CD4-positive, alpha-beta T cell treated with Interleukin-15 for 1 hour (primary cell): Measurements from ENCODE around the gene LIMS2.

Source experiments
- DNase-seq: peaks from one replicate; pipeline ENCODE4 v3.0.0-alpha.2; 2020

LIMS2 gene

DNA sequence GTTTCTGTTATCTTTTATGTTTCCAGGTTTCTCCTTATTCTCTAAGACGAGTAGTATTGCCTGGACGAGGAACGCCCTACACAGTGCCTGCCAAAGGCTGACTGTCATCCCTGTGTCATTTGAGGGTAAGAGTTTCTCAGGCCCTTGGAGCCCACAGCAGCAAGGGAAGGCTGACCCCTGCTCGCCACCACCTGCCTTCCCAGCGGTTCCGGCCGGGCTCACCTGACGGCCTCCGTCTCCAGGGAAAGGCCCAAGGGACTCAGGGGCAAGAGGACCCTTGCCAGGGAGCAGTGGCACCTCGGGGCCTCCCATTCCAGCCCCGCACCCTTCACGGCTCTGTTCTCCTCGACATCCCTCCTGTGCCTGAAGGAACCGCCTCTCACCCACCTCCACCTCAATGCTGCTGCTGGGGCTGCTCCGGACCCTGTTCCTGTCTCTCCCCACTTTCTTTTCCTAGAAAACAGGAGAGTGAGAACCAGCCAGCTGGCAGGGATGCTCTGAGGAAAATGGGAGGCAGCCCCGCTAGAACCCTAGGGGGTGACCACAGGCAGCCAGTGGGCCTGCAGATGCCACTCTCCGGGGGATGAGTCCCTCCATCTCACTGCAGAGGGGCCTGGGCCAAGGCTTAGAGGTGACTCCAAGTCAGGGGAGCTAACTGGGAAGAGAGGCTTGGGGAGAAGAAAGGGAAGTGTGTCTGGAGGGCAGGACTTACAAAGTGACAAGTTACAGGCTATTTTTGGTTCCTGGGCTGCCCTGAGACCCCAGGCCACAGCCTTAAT lies 1.9 kb downstream of the LIMS2 start:
- no peak for DNase-seq

DNA sequence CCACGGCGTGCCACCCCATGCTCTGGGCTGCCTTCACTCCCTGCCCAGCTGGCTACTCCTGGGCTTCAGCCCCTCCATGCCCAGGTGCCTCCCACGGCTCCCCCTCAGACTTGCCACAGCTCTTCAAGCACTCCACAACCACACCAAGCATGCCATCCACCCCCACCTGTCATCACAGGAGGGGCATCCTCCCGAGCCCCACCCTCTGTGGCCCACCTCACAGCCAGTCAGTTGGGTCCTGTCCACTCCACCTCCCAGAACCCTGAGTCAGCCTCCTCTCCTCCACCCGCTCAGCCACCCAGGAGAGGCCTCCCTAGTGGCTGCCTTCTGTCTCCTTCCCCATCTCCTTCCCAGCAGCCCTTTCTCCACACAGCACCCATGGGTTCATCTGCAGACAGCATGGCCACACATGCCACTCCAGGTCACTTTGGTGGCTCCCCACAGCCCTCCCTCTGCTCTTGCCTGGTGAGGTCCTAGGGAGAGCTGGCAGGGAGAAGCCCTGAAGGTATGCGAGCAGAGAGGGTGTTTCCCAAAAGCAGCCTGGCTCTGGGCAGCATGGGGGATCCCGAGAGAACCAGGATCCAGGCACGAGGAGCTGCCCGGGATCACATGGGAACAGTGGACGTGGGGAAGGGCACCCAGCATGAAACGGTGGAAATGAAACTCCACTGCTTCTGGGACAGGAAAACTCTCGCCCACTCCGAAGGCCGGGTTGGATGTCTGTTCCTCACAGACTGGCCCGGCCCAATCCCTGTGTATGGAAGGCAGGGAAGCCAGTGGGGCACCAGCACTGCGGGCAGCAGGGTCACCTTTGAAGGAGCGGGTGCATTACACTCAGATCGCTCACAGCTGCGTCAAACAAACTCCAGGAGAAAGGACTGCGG lies 2.7 kb downstream of the LIMS2 start:
- DNase-seq, result no peak

- no peak for DNase-seq
Observed at GRCh38 chr2:127671557-127672302, 3.6 kb downstream of the LIMS2 start.

- DNase-seq, result no peak
Observed at GRCh38 chr2:127670957-127671290, 4.4 kb downstream of the LIMS2 start.

- DNase-seq, result no peak
Observed at GRCh38 chr2:127670055-127670956, 5.0 kb downstream of the LIMS2 start.

DNA sequence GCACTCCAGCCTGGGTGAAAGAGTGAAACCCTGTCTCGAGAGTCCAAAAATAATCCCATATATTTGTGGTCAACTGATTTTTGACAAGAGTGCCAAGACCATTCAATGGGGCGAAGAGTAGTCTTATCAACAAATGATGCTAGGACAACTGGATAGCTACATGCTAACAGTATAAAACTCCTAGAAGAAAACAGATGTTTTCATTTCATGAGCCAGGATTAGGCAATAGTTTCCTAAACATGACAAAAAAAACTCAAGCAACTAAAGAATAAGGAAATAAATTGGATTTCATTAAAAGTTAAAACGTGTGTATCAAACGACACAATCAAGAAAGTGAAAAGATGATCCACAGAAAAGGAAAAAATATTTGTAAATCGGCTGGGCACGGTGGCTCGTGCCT lies 6.3 kb downstream of the LIMS2 start:
- DNase-seq, result no peak

DNA sequence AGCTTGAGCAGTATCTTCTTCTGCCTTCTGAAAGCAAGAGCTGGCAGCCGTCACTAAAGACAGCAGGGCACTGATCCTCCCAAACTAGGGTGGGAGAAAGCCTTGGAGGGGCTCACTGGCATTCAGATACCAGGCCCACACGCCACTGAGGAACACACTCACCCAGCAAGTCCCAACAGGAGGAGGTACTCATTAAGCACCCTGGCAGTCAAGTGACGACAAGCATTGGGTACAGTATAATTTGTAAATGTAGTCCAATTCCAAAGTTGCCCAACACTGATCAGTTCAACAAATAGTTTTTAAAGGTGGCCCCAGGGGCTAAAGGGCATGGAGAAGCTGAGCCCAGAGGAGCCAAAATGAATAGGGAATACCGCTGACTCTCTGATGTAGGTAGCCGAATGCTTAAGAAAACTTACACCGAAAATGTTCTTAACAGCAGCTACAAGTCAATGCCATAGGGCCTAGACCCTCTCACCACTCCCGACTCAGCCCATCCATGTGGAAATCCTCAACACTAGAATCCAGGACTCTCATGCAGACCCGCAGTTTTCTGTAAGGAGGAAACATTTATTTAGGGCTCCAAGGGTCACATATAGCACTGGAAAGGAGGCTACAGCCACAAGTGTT lies 9.9 kb downstream of the LIMS2 start:
- DNase-seq, result no peak

DNA sequence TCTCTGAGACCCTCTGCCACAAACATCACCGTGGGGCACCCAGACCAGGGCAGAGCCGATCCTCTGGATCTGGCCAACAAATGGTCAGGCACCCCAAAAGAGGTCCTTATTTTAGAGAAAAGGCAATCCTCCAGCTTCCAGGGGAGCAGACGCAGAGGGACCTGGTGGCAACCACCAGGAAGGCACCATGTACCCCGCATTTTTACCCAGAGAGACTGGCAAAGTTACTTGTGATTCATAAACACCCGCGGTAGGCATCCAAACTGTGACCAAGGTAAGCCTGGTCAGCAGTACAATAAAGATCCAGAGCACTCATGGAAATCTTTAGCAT lies 10.5 kb downstream of the LIMS2 start:
- no peak for DNase-seq

DNA sequence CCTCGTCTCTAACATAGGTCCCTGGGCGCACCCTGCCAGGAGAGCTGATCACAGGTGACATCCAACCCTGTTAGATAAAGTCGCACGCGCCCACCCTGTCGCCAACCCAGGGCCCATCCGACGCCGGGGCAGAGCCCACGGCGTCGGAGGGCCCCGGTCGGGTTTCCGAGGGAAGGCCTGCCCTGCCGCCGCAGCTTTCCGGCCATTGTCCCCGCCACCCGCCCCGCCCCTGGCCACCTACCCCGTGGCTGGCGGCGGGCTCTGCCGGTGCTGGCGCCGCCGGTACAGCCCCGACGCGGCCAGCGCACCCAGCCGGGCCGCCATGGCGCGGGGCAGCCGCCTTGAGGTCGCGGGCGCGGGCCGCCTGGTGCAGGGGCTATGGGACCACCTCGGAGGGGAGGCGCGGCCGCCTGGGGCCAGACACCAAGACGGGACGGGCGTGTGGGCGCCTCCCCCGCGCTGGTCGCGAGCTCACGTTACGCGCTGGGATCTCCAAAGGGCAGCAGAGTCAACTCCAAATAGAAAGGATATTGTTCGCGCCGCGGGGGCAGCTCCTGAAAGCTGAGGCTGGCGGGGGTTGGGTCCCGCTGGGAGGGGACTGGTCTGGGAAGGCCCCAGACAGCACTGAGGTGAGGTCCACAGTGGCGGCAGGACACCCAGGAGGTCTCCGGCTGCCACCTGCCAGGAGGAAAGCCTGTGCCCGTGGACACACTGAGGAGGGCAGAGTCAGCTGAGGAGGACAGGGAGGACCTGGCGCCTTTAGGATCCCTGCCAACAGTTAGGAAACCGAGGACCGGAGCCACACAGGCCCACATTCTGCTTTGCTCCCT lies 11.1 kb downstream of the LIMS2 start:
- peak; percentile 4 for DNase-seq

- DNase-seq, result peak; percentile 0
Observed at GRCh38 chr2:127663566-127664064, 11.7 kb downstream of the LIMS2 start.

DNA sequence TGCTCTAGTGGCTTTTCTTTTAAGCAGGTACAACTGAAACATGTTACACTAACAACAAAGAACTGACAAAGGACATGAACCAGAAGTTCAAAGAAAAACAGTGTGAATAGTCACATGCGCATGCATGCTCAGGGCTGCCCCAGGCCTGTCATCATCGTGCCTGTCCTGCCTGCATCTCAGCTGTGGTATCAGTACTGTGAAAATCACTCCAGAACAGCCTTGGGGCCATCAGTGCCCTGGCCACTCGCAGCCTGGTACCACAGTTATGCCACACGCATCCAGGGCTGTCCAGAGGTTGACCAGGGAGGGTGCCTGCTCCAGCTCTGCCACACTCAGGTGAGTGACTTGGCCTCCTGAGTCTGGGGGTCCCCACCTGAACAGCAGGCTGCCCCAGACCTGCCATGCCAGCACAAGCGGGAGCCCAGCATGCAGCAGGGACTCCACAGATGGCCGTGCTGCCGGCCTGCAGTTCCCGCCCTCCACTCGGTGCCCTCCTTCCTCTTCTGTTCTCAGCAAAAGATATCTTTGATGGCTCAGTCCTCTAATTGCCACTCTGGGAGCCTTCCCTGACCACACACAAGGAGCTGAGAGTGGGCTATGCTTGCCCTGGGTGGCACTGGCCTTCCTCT lies 12.3 kb downstream of the LIMS2 start:
- peak; percentile 14 for DNase-seq

DNA sequence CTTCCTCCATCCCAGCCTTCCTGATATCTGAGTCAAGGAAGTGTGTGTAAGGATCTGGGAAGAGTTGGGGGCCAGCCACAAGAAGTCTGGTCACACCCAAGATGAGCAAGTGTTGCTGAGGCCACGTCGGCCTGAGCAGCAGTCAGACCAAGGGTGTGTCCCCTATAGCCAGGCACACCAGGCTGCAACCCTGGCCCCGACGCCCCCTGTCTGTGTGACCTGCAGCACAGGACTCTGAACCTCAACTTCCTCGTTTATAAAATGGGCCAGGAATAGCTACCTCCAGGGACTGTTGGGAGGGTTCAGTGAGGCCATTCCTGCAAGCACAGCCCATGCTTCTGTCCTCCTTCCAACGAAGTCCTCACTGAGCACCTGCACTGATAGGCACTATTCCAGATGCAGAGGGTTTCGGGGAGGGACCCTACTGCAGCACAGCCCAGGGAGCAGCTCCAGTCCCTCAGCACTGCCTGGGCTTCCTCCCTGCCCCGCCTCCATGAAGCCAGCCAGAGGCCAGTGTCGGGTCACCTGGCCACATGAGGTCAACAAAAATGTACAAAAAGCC lies 13.3 kb downstream of the LIMS2 start:
- peak; percentile 1 for DNase-seq

DNA sequence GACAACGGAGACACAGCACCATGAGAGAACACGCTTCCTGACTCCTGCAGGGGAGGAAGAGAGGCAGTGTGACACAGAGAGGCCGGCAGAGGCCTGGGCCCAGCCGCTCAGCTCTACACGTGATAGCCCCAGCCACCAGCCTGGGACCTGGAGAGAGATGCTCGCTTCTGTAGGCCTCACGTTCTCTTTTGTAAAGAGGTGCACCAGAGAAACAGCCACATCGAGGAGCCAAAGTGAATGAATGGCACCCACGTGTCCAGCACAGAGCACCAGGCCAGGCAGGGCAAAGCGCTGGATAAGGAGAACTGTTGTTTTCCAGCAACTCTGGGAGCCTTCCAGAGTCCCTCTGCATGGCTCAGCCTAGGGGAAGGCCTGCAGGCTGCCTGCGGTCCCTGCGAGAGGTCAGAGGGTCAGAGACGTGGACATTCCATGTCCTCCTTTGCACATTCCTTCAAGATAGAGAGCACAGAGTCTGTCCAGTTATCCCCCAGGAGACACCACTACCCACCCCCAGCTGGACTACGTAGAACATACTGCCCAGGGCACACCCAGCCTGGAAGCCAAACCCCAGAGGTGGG lies 14.2 kb downstream of the LIMS2 start:
- DNase-seq, result no peak

GRCh38 chr2:127660291-127660578 lies 15.1 kb downstream of the LIMS2 start:
- no peak for DNase-seq

DNA sequence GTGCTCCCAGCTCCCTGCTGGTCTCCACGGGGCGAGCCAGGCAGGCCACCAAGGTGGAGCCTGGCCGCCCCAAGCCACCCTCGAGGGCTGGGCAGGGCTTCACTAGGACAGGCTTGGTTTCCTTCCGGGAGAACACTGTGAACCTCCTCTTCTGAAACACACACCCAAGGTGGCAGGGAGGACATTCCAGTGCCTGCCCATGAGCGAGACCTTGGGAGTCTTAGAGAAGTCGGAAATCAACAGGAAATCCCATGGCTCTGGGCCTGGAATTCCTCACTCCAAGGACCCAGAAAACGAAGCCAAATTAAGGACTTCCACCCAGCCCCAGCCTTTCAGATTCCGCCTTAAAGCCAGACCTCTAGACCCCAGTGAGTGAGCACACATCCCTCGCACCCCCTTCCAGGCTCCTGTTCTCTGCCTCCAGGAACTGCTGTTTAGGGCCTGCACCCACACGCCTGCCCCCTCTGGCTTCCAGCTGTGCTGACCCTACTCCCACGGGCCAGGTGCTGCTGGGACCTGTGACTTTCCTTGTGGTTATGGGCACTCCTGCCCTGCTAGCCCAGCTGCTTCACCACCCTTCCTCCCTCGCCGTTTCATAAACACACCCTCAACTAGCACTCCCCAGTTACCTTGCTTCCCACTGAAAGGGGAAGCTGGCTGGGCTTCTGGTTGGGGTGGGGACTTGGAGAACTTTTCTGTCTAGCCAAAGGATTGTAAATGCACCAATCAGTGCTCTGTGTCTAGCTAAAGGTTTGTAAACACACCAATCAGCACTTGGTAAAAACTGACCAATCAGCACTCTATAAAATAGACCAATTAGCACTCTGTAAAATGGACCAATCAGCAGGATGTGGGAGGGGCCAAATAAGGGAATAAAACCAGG lies 15.7 kb downstream of the LIMS2 start:
- DNase-seq, result no peak

DNA sequence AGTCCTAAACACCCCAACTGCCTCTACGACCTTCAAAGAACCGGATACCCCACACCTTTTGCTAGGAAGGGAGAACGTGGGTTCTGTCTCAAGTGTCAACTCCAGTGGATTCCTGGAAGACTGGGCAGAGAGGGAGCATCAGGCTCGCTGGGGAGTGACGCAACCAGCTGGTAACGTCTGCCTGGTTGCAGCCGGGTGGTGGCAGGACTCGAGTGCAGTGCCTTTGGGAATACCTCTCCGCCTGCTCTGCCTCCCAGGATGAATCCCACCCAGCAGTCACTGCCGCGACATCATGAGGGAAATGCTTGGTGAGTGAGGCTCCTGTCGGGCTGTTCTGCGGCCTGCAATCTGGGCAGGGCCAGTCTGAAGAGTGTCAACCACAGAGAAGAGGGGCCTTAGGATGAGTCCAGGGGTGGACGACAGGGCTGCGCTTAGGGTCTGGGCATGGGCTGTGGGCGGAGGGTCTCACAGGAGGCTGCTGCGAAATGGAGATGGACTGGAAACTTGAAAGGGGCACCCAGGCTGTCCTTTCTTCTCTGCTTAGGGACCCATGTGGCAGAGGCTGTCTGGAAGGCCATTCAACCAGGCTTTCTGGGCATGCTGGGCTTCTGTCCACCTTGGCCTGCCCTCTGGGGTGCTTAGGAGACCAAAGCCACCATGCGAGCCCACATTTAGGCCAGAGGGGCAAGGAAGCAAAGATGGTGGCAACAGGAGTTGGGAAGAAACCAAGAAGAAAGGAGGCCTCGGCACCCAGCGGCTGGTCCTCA lies 16.5 kb downstream of the LIMS2 start:
- DNase-seq, result no peak

DNA sequence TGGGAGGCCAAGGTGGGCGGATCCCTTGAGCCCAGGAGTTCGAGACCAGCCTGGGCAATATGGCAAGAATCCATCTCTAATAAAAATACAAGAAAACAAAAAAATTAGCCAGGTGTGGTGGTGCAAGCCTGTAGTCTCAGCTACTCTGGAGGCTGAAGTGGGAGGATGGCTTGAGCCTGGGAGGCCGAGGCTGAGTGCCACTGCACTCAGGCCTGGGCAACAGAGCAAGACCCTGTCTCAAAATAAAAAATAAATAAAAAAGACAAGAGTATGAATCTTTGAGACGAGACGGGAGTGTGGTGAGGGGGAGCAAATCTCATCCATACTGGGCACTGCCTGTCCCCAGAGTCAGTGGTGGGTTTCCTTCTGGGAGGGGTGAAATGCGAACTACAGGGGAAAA lies 17.2 kb downstream of the LIMS2 start:
- DNase-seq, result no peak

DNA sequence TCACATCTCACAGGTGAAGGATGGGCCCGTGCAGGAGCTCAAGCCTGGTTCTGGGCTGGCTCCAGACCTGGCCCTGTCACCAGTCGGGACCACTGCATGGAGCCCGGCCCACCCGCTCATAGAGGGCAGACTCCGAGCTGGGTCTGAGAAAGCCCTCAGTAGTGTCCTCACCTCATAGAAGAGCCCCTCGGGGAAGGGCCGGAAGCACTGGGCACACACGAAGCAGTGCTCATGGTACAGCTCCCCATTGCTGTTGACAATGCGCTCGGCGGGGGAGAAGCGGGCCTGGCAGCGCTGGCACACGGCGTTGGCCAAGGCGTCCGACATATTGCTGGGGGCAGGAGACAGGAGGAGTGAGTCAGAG lies 18.1 kb downstream of the LIMS2 start:
- DNase-seq, result no peak
